IMR-90 (cell line): Measurements from ENCODE around the gene CDK5. TPM values are rescaled to one million over a fixed set of nuclear protein-coding genes. Genes with fewer than 3 reads are reported as not detected.

Source experiments
- ATAC-seq: fragments of 200-7000 bp; cut with Tn5 transposase; 2 replicates; pipeline ENCODE4 v1.9.1; 2020; ENCODE audit warnings: low read depth, mild to moderate bottlenecking, moderate library complexity
- BruUV-seq: library from RNA; stranded (reverse); fragments of 400-500 nt; replicated peaks from 2 replicates; lab custom pipeline; 2021; lab: Mats Ljungman, UMichigan
- CTCF ChIA-PET: fragments of 300-600 bp; formaldehyde crosslinking; extraction: SDS; loops from one replicate; lab custom pipeline; 2021; ENCODE audit warnings: antibody characterized with exemption; lab: Yijun Ruan, JAX
- POLR2A ChIA-PET: fragments of 300-600 bp; sonication (Branson Sonifier 250); formaldehyde crosslinking; loops from one replicate; lab custom pipeline; 2022; ENCODE audit warnings: antibody characterized with exemption; ENCODE audit not compliant: unreplicated experiment; lab: Charles Lee
- DNase-seq: peaks from one replicate; pipeline ENCODE4 v3.0.0; 2013
- H2AFZ ChIP-seq: replicated peaks from 2 replicates; pipeline ENCODE3; 2013; ENCODE audit warnings: low read length, mild to moderate bottlenecking; ENCODE audit not compliant: poor library complexity
- H2AK5ac ChIP-seq: 2 replicates; pipeline ENCODE4 v1.6.1; 2013; ENCODE audit warnings: low read depth, low read length, inconsistent platforms
- H2AK9ac ChIP-seq: replicated peaks from 2 replicates; pipeline ENCODE3; 2013; ENCODE audit warnings: mild to moderate bottlenecking, low read depth, low read length, moderate library complexity; ENCODE audit not compliant: poor library complexity
- H2BK120ac ChIP-seq: 2 replicates; pipeline ENCODE4 v1.6.1; 2013; ENCODE audit warnings: low read depth, low read length, inconsistent platforms
- H2BK15ac ChIP-seq: 3 replicates; pipeline ENCODE4 v1.6.1; 2013; ENCODE audit warnings: low read depth, low read length, inconsistent platforms
- H2BK20ac ChIP-seq: 2 replicates; pipeline ENCODE4 v1.6.1; 2013; ENCODE audit warnings: low read depth, mild to moderate bottlenecking, inconsistent platforms, low read length, moderate library complexity
- H2BK5ac ChIP-seq: 2 replicates; pipeline ENCODE4 v1.6.1; 2013; ENCODE audit warnings: mild to moderate bottlenecking, low read depth, low read length, inconsistent platforms; ENCODE audit not compliant: poor library complexity, severe bottlenecking
- H3K14ac ChIP-seq: replicated peaks from 2 replicates; pipeline ENCODE4 v1.6.1; 2013; ENCODE audit warnings: low read depth, low read length, inconsistent platforms
- H3K18ac ChIP-seq: 2 replicates; pipeline ENCODE4 v1.6.1; 2013; ENCODE audit warnings: low read depth, low read length, control low read depth
- H3K23ac ChIP-seq: 2 replicates; pipeline ENCODE4 v1.6.1; 2013; ENCODE audit warnings: low read depth, low read length, inconsistent platforms
- H3K27ac ChIP-seq: 2 replicates; pipeline ENCODE4 v1.5.1; 2013; ENCODE audit warnings: mild to moderate bottlenecking, control low read depth, low read length; ENCODE audit not compliant: insufficient read depth
- H3K27me3 ChIP-seq: 2 replicates; pipeline ENCODE4 v1.6.1; 2013; ENCODE audit warnings: low read length; ENCODE audit not compliant: control insufficient read depth, insufficient read depth
- H3K36me3 ChIP-seq: 2 replicates; pipeline ENCODE4 v1.6.1; 2013; ENCODE audit warnings: low read length, mixed read lengths; ENCODE audit not compliant: control insufficient read depth, insufficient read depth
- H3K4ac ChIP-seq: 2 replicates; pipeline ENCODE4 v1.6.1; 2013; ENCODE audit warnings: low read depth, low read length, inconsistent platforms
- H3K4me1 ChIP-seq: 2 replicates; pipeline ENCODE4 v1.6.1; 2013; ENCODE audit warnings: low read length, mixed read lengths; ENCODE audit not compliant: control insufficient read depth, insufficient read depth
- H3K4me2 ChIP-seq: 2 replicates; pipeline ENCODE4 v1.6.1; 2013; ENCODE audit warnings: low read depth, mild to moderate bottlenecking, control low read depth, low read length, moderate library complexity
- H3K4me3 ChIP-seq: 2 replicates; pipeline ENCODE4 v1.5.1; 2013; ENCODE audit warnings: low read depth, mild to moderate bottlenecking, control low read depth, low read length, moderate library complexity; ENCODE audit not compliant: insufficient read depth
- H3K56ac ChIP-seq: 2 replicates; pipeline ENCODE4 v1.6.1; 2013; ENCODE audit warnings: low read length, inconsistent platforms; ENCODE audit not compliant: insufficient read depth; ENCODE audit errors: extremely low read depth
- H3K79me1 ChIP-seq, 2 experiments: 2 replicates each; pipeline ENCODE4 v1.6.1; 2013; ENCODE audit warnings: low read length in 2 of 2, inconsistent platforms in 1 of 2, low read depth in 1 of 2
- H3K9ac ChIP-seq: 2 replicates; pipeline ENCODE4 v1.6.1; 2013; ENCODE audit warnings: low read depth, low read length, control low read depth
- H3K9me1 ChIP-seq: 2 replicates; pipeline ENCODE4 v1.6.1; 2013; ENCODE audit warnings: low read length, inconsistent platforms; ENCODE audit not compliant: insufficient read depth
- H3K9me3 ChIP-seq: 2 replicates; pipeline ENCODE4 v1.6.1; 2013; ENCODE audit warnings: low read length; ENCODE audit not compliant: control insufficient read depth, insufficient read depth
- H4K20me1 ChIP-seq: 2 replicates; pipeline ENCODE4 v1.6.1; 2013; ENCODE audit warnings: low read length, inconsistent platforms; ENCODE audit not compliant: insufficient read depth
- H4K5ac ChIP-seq: 2 replicates; pipeline ENCODE4 v1.6.1; 2013; ENCODE audit warnings: mild to moderate bottlenecking, low read depth, low read length, control low read depth
- H4K8ac ChIP-seq, 2 experiments: 2 replicates each; pipeline ENCODE4 v1.6.1; 2013; ENCODE audit warnings: low read depth in 2 of 2, low read length in 2 of 2, control low read depth in 1 of 2, inconsistent platforms in 1 of 2
- H4K91ac ChIP-seq: 2 replicates; pipeline ENCODE4 v1.6.1; 2013; ENCODE audit warnings: low read depth, low read length, inconsistent platforms; ENCODE audit not compliant: insufficient read depth
- CEBPB ChIP-seq: IDR thresholded peaks from 2 replicates; pipeline ENCODE4 v1.6.1; 2012; ENCODE audit warnings: low read depth, low read length, improper control_type of control experiment
- FOS ChIP-seq: fragments of 150-350 bp; IDR thresholded peaks from 2 replicates; pipeline ENCODE4 v1.6.1; 2016; ENCODE audit warnings: low read depth, low read length
- MAFK ChIP-seq: IDR thresholded peaks from 2 replicates; pipeline ENCODE4 v1.6.1; 2012; ENCODE audit warnings: low read depth, low read length, improper control_type of control experiment
- POLR2A ChIP-seq: IDR thresholded peaks from 2 replicates; pipeline ENCODE4 v1.6.1; 2012; ENCODE audit warnings: mild to moderate bottlenecking, low read depth, low read length
- RAD21 ChIP-seq: IDR thresholded peaks from 2 replicates; pipeline ENCODE4 v1.6.1; 2012; ENCODE audit warnings: low read length, improper control_type of control experiment
- SMC3 ChIP-seq: fragments of 150-350 bp; IDR thresholded peaks from 2 replicates; pipeline ENCODE4 v1.6.1; 2016; ENCODE audit warnings: low read depth, mild to moderate bottlenecking, antibody characterized with exemption, low read length, moderate library complexity
- WGBS, 2 experiments: methylation state at CpG; one replicate each; pipeline versions ENCODE4 v1.1.5 to v1.1.7; 2013; ENCODE audit warnings: missing lambda C conversion rate in 2 of 2; ENCODE audit not compliant: insufficient read length in 1 of 2; ENCODE audit errors: extremely low coverage in 2 of 2; 5-methylcytosine and 5-hydroxymethylcytosine counted together
- dilution Hi-C: fragments of 300-500 bp; cut with HindIII; formaldehyde crosslinking; loops from one replicate; pipeline ENCODE4 v1.14.3; 2018; ENCODE audit warnings: low sequenced_read_pairs; ENCODE audit not compliant: unreplicated experiment
- in situ Hi-C: fragments of 300-500 bp; cut with MboI; formaldehyde crosslinking; loops from 3 replicates; pipeline ENCODE4 v1.14.3; 2019; ENCODE audit warnings: low sequenced_read_pairs, inconsistent platforms, mixed read lengths
- intact Hi-C: fragments of 100-400 bp; cut with micrococcal nuclease; formaldehyde crosslinking; loops from 2 replicates; pipeline ENCODE4 v1.10.0; 2022
- polyA plus RNA-seq, 3 experiments: library from polyadenylated mRNA; depleted of rRNA; stranded (reverse); fragments of >200 nt; gene quantifications; 2 replicates each; pipeline ENCODE4 v1.2.3, GENCODE V29; 2012; ENCODE audit warnings: low replicate concordance in 1 of 3
- total RNA-seq: library from RNA; depleted of rRNA; stranded (reverse); fragments of >200 nt; gene quantifications from 2 replicates; pipeline ENCODE4 v1.2.3, GENCODE V29; 2012
- TF ChIP-seq, protein P1 (sequence below): conservative IDR thresholded peaks from 2 replicates; pipeline ENCODE4 v1.5.1; 2012; ENCODE audit warnings: mild to moderate bottlenecking, low read depth, low read length, improper control_type of control experiment

CDK5 gene
- total and polyA plus RNA-seq, 2 of the 4 experiments (the other 2 are of a cell fraction) = 22.4 to 34.8 TPM

DNA sequence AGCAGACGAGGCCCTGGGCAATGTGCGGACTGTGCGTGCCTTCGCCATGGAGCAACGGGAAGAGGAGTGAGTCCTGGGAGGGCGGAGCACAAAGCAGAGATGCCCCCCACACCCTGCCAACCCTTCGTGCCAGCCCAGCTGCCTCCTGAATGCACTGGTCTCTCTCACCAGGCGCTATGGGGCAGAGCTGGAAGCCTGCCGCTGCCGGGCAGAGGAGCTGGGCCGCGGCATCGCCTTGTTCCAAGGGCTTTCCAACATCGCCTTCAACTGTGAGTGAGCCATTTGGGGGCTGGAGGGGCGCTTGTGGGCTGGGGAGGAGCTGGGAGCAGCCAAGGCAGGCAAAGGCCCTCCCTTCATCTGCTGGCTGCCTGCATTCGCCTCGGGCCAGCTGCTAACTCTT is 21.8 kb downstream of the CDK5 start:
- H2BK20ac ChIP-seq = no peak overlapping the region
- H4K5ac ChIP-seq = no peak overlapping the region
- no peak overlapping the region for H3K56ac ChIP-seq
- 89% methylated on average over 8 of the region's 17 CpGs; no CpG with 5 or more reads in 1 of the 2 experiments for WGBS, 2 experiments
- no peak overlapping the region for H3K18ac ChIP-seq
- no peak overlapping the region for H3K4me3 ChIP-seq
- no peak overlapping the region for H3K27ac ChIP-seq
- intact Hi-C loops (no loop called here), dilution Hi-C loops (no loop called here), in situ Hi-C loops (no loop called here)
- peaks cover 18% of the 10 kb centered on the region for H3K9me1 ChIP-seq
- no peak overlapping the region for H3K4ac ChIP-seq
- no peak overlapping the region for H4K8ac ChIP-seq
- ATAC-seq (no peak), DNase-seq (no peak)
- H3K4me1 ChIP-seq = peaks cover 17% of the 10 kb centered on the region
- no peak overlapping the region for H3K14ac ChIP-seq
- H3K79me1 ChIP-seq = peaks cover 0 to 22% of the 10 kb centered on the region in 2 experiments; a peak in 1 of 4 replicates
- H3K9ac ChIP-seq = no peak overlapping the region
- no peak overlapping the region for H2BK15ac ChIP-seq
- H2BK5ac ChIP-seq = no peak overlapping the region
- no peaks in the 10 kb centered on the region for H3K27me3 ChIP-seq
- no peak overlapping the region for H2BK120ac ChIP-seq
- TF ChIP-seq MAFK = no peak
- TF ChIP-seq RAD21 = no peak
- no peak for TF ChIP-seq POLR2A
- no peak for TF ChIP-seq CEBPB
- TF ChIP-seq FOS = no peak
- no peak for TF ChIP-seq SMC3
- TF ChIP-seq, protein P1, sequence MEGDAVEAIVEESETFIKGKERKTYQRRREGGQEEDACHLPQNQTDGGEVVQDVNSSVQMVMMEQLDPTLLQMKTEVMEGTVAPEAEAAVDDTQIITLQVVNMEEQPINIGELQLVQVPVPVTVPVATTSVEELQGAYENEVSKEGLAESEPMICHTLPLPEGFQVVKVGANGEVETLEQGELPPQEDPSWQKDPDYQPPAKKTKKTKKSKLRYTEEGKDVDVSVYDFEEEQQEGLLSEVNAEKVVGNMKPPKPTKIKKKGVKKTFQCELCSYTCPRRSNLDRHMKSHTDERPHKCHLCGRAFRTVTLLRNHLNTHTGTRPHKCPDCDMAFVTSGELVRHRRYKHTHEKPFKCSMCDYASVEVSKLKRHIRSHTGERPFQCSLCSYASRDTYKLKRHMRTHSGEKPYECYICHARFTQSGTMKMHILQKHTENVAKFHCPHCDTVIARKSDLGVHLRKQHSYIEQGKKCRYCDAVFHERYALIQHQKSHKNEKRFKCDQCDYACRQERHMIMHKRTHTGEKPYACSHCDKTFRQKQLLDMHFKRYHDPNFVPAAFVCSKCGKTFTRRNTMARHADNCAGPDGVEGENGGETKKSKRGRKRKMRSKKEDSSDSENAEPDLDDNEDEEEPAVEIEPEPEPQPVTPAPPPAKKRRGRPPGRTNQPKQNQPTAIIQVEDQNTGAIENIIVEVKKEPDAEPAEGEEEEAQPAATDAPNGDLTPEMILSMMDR = no peak
- BruUV-seq = no TSS peak
- H3K9me3 ChIP-seq = no peaks in the 10 kb centered on the region
- POLR2A ChIA-PET = no interaction called here
- H3K4me2 ChIP-seq = no peak overlapping the region
- H2AFZ ChIP-seq = no peak overlapping the region
- H4K91ac ChIP-seq = no peak overlapping the region
- H4K20me1 ChIP-seq = peaks cover 8% of the 10 kb centered on the region
- CTCF ChIA-PET = no interaction called here
- H2AK9ac ChIP-seq = no peak overlapping the region
- H3K36me3 ChIP-seq = peaks cover 30% of the 10 kb centered on the region
- no peak overlapping the region for H3K23ac ChIP-seq
- H2AK5ac ChIP-seq = no peak overlapping the region
